HG02763 (cell line): ENCODE data around the gene SRGAP2B.
"Not testable (repeated sequence)": the region's sequence is repeated elsewhere in the genome, so short reads cannot be mapped to it uniquely, and the experiment has no call there.

Source experiments
- ATAC-seq: cut with Tn5 transposase; IDR thresholded peaks from one replicate; pipeline ENCODE4 v1.9.1; 2021; ENCODE audit warnings: mild to moderate bottlenecking, moderate library complexity; ENCODE audit not compliant: unreplicated experiment

The SRGAP2B gene

DNA sequence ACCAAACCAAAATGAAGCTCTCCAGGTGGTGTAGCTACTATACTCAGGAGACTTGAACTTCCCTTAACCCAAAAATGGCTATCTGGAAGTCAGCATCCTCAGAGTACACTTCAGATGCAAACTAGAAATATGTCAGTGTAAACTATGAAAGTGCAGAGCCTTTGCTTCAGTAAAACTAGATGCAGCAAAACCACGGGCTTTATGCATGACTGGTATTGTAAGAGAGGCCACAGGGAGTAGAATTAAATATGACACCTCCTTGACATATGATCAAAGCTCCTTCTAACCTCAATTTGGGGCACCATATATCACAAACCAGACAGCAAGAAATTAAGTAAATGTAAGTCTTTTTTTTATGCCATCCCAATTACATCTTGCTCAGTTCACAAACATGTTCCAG lies 47.6 kb downstream of the SRGAP2B start:
- ATAC-seq = peak; percentile 55

DNA sequence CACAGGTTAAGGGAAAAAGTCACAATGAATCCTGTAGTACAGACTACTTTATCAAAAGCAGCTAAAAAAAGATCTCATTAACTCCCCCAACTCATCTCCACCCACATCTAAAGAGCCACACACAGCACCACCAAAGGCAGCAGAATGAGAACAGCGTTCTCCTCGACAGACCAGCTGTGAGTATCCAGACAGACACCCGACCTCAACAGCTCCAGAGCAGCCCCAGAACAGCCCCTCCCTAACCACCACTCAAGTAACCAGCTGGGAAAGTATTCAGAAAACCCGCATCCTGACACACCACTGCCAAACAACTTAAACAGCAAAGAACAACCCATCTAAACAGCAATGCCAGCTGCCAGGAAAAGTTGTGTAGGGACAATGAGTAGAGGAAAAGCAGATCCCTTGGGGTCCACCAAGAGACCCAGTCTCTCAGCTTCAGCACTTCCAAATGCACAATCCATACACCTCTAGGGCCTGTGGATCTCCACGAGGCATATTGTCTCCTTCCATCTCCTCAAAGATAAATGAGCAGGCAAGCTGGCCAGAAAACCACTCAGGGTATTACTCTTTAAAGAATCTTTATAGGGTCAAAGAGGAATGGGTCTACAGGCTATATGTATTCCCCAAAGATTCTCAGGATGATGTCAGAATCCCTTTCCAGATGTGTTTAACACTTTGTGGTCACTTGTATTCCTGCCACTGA lies 49.4 kb downstream of the SRGAP2B start:
- not testable (repeated sequence) for ATAC-seq

DNA sequence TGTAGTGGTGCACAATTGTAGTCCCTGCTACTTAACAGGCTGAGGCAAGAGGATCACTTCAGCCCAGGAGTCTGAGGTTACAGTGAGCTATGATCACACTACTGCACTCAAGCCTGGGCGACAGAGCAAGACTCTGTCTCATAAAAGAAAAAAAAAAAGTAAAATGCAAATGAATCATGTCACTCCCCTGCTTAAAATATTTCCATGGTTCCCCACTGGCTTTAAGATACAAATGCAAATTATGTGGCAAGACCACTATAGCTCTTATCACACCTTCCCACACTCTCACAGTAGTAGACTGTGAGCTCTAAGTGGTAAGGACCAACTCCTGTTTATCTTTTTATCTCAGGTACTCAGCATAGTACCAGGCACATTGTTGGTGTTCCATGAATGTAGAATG lies 53.6 kb downstream of the SRGAP2B start:
- peak; percentile 82 for ATAC-seq

DNA sequence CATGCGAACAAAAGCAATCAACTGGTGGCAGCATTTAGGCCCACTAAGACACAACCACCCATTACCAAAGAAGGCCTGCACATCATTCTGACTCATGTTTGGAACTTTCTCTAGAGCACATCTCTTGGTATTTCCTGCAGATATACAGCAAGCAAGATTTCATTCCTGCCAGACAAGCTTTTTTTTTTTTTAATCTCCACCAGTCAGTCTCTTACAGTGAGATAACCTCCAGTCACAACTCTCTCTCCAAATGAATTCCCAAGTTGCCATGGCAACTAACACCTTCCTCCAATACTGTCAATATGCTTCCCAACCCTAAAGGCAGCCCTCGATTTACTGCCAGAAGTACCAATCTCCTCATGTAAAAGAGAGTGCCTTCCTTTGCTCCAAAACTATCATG lies 59.1 kb downstream of the SRGAP2B start:
- not testable (repeated sequence) for ATAC-seq

- ATAC-seq = not testable (repeated sequence)
Observed at GRCh38 chr1:145033523-145033922, 61.6 kb downstream of the SRGAP2B start.

GRCh38 chr1:145027251-145027650 lies 67.9 kb downstream of the SRGAP2B start:
- not testable (repeated sequence) for ATAC-seq

DNA sequence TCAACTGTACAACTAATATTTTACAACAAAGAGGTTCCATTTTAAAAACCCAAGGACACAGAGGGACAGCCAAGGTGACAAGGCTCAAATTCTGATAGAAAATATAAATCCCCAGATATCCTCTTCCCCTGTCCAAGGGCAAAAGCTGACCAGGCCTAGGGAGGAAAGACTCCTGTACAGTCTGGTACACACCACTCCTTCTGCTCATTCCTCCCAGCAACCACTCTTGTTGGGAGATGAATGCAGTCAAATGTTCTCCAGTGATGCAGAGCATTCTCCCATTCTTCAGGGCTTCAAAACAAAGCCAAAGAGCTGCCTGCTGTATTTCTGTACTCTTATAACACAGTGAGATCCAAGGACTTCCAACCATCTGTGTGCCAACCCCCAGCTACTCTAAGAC lies 69.8 kb downstream of the SRGAP2B start:
- not testable (repeated sequence) for ATAC-seq

GRCh38 chr1:145022259-145022658 lies 72.9 kb downstream of the SRGAP2B start:
- ATAC-seq = not testable (repeated sequence)

DNA sequence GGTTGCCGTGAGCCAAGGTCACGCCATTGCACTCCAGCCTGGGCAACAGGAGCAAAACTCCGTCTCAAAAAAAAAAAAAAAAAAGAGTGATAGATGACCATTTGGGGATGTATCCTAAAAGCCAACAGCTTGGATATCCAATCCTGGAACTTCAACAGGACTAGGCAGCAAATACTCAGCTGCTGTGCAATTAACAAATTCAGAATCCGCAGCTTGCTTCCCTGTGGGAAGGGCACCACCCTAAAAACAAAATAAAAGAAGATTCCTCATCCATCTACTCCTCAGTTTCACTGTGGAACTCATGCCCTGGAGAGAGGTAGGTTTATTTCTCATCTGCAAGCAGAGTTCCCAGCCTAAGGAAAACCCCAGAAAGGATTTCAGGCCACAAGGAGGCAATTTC lies 73.4 kb downstream of the SRGAP2B start:
- not testable (repeated sequence) for ATAC-seq

- not testable (repeated sequence) for ATAC-seq
Observed at GRCh38 chr1:145019709-145020108, 75.4 kb downstream of the SRGAP2B start.

- ATAC-seq = not testable (repeated sequence)
Observed at GRCh38 chr1:145017725-145018124, 77.4 kb downstream of the SRGAP2B start.

DNA sequence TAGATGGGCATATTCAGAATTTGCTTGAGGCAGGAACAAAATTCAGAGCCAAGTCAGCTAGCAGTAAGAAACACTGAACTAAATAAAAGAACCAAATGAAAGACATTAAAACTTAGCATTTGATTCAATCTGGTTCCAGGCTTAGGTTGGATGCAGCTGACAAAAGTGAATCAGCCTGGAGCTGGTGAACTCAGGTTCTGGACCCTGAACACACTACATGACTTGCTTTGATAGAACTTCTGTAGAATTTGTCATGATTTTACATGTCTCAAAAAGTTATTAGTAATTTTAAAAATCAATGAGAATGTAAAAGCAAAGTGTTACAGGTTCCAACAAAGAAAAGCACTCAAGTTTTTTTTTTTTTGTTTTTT lies 78.7 kb downstream of the SRGAP2B start:
- ATAC-seq = not testable (repeated sequence)

DNA sequence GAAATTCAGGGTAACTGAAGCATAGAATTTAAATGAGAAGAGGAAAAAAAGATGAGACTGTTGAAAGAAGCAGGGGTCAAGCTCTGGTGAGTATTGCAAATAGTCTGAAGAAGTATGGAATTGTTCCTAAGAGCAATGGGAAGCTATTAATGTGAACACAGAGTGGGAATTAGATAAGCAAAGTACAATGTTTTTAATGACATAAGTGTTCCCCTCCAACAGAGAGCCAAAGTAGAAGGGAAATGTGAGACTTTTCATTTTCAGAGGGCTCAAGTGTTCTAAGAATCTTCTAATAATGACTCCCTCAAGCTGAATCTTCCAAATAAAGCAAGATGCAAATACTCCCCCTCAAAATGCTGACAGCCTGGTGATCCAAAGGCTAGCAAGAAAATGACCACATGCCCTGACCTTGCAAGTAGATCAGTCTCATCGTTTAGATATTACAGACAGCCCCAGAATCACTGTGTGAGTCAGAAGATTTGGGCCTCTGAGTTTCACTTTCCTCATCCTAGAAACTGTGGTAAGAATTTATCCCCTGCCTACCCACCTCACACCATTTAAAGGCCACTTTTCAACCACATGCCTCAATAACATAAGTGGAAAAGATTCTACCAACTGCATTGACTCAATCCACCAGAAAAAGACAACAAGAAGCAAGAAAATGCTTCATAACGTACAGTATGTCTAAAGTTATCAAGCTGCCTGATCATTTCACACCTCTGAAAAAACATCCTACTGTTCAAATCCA lies 79.2 kb downstream of the SRGAP2B start:
- ATAC-seq = peak; percentile 59

DNA sequence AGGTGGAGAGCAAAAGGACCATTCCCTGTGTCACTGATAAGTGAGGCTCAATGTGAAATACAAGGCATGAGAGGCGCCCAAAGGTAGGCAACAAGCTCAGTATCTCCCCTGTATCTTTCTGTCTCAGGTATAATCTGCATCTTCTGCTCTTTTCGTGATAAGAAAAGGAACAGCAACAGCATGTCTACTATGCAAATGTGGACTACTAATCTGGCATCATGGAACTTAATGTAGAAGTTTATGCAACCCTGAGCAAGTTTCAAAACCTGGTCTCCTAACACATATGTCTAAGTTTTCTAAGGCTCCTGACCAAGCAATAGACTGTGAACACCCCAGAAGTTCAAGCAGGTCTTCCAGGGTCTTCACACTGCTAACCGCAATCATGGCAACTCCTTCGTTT lies 81.8 kb downstream of the SRGAP2B start:
- not testable (repeated sequence) for ATAC-seq

DNA sequence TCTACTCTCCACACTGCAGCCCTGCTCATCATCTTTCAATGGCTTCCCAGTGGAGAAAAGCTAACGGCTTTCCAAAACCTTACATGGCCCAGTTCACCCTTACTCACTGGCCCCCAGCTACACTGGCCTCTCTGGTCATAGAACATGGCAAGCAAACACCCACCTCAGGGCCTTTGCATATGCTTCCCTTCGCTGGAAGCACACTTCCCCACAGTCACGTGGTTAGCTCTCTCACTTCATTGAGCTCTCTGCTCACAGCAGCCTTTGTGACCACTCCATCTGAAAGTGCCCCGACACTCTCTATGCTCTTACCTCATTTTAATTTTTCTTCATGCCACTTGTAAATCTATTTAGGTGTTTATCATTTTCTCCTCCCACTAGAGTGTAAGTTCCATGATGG lies 83.3 kb downstream of the SRGAP2B start:
- ATAC-seq = not testable (repeated sequence)

- ATAC-seq = not testable (repeated sequence)
Observed at GRCh38 chr1:145010580-145010979, 84.5 kb downstream of the SRGAP2B start.

- not testable (repeated sequence) for ATAC-seq
Observed at GRCh38 chr1:145009928-145010327, 85.2 kb downstream of the SRGAP2B start.

DNA sequence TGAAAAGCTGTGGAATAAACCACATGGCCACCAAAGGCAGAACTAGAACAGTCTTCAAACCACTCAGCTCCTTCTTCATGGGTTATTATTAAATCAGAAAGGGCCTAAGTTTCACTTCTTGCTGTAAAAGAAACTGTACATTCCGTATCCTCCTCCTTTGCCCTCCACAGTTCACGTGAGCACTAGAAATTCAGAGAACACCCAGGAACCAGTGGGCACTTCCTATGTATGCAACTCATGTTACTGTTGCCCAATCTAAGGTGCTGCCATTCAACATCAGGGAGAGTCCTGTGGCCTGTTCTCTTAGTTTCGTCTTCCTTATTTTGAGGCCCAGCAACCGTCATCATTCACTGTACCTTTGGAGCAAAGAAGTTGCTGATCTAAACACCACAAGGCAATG lies 86.7 kb downstream of the SRGAP2B start:
- ATAC-seq = peak; percentile 47

- ATAC-seq = not testable (repeated sequence)
Observed at GRCh38 chr1:145005142-145005541, 90.0 kb downstream of the SRGAP2B start.

DNA sequence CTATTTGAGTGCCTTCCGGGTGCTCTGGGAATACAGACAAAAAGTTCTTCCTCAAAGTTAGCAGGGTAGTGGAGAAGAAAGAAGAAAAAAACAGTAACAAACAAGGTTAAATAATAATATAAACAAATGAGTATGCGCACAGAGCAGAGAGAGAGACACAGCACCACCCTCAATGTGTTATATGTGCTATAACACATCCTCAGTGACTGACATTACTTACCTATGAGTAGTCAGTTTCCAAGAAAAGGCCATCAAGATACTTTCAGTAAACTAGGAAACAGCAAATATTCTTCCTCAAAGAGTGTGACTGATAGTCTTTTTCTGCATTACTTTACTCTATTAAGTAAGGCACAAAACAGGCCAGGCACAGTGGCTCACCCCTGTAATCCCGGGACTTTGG lies 93.7 kb downstream of the SRGAP2B start:
- not testable (repeated sequence) for ATAC-seq

GRCh38 chr1:145000743-145001326 lies 94.3 kb downstream of the SRGAP2B start:
- ATAC-seq = not testable (repeated sequence)
